Jurkat, Clone E6-1 (cell line): ENCODE results near the gene FBXW9. TPM values are rescaled to one million over a fixed set of nuclear protein-coding genes. Genes with fewer than 3 reads are reported as not detected.
"Not testable (repeated sequence)": the region's sequence is repeated elsewhere in the genome, so short reads cannot be mapped to it uniquely, and the experiment has no call there.

Experiments used
- DNase-seq: peaks from one replicate; pipeline ENCODE4 v3.0.0-alpha.2; 2011; ENCODE audit warnings: low read depth, low spot score
- H3K4me3 ChIP-seq: 2 replicates; pipeline ENCODE4 v1.5.1; 2011; ENCODE audit warnings: mild to moderate bottlenecking, low read length, control low read depth, moderate library complexity
- polyA plus RNA-seq: library from polyadenylated mRNA; unstranded; fragments of >200 nt; gene quantifications from one replicate; pipeline ENCODE4 v1.2.1, GENCODE V29; 2012; ENCODE audit warnings: missing spikeins; ENCODE audit not compliant: insufficient read length, insufficient read depth

FBXW9 gene
- polyA plus RNA-seq, result 12.6 TPM

- DNase-seq, result peak; percentile 96
- H3K4me3 ChIP-seq, result peak within 1 kb of the TSS; percentile 86
Measured at GRCh38 chr19:12696366-12697335, at the start of gene FBXW9. TSS of gene FBXW9 (minus strand) at chr19:12696631. CDS start at chr19:12696581, 50 bp downstream.

GRCh38 chr19:12745166-12745897 lies 48.9 kb upstream of the FBXW9 start:
- no peak for DNase-seq
- no peak overlapping the region for H3K4me3 ChIP-seq

GRCh38 chr19:12737835-12738351 lies 41.5 kb upstream of the FBXW9 start:
- no peak for DNase-seq
- H3K4me3 ChIP-seq, result peak overlapping the region; percentile 97

GRCh38 chr19:12736995-12737834 lies 40.8 kb upstream of the FBXW9 start, which contains the start of gene GET3:
TSS of gene GET3 (plus strand) at chr19:12737497. CDS start at chr19:12737506, 9 bp downstream.
- H3K4me3 ChIP-seq, result peak within 1 kb of the TSS; percentile 97
- peak; percentile 99 for DNase-seq

GRCh38 chr19:12733369-12734214 lies 37.2 kb upstream of the FBXW9 start:
- DNase-seq, result peak; percentile 70

GRCh38 chr19:12731337-12731736 lies 34.9 kb upstream of the FBXW9 start:
- DNase-seq, result no peak
- no peak overlapping the region for H3K4me3 ChIP-seq

More at GRCh38 chr19:12733369-12734214, 37.2 kb upstream of the FBXW9 start:
- peak overlapping the region; percentile 100 for H3K4me3 ChIP-seq

- DNase-seq, result no peak
- no peak overlapping the region for H3K4me3 ChIP-seq
Measured at GRCh38 chr19:12730064-12730463, 33.6 kb upstream of the FBXW9 start.

GRCh38 chr19:12727745-12728433 lies 31.5 kb upstream of the FBXW9 start:
- DNase-seq, result no peak
- no peak overlapping the region for H3K4me3 ChIP-seq

- DNase-seq, result no peak
- no peak overlapping the region for H3K4me3 ChIP-seq
Measured at GRCh38 chr19:12726988-12727316, 30.5 kb upstream of the FBXW9 start.

GRCh38 chr19:12725612-12726011 lies 29.2 kb upstream of the FBXW9 start:
- not testable (repeated sequence) for H3K4me3 ChIP-seq, DNase-seq

- DNase-seq, result peak; percentile 83
- H3K4me3 ChIP-seq, result peak within 1 kb of the TSS; percentile 99
Measured at GRCh38 chr19:12723641-12724426, 27.4 kb upstream of the FBXW9 start, which contains the start of gene TNPO2. TSS of gene TNPO2 (minus strand) at chr19:12723932. CDS start at chr19:12720977, 2,955 bp downstream.

- DNase-seq, result no peak
- peak overlapping the region; percentile 99 for H3K4me3 ChIP-seq
Measured at GRCh38 chr19:12723381-12723640, 26.9 kb upstream of the FBXW9 start.

GRCh38 chr19:12722566-12723380 lies 26.3 kb upstream of the FBXW9 start:
- peak; percentile 99 for DNase-seq
- peak overlapping the region; percentile 99 for H3K4me3 ChIP-seq

- peak overlapping the region; percentile 99 for H3K4me3 ChIP-seq
- peak; percentile 41 for DNase-seq
Measured at GRCh38 chr19:12721656-12722565, 25.5 kb upstream of the FBXW9 start.
